DND-41 (cell line): Measurements from ENCODE around the gene KRTAP10-6.
"Not testable (repeated sequence)": the region's sequence is repeated elsewhere in the genome, so short reads cannot be mapped to it uniquely, and the experiment has no call there.

Experiments
- ATAC-seq: fragments of 200-7000 bp; cut with Tn5 transposase; 3 replicates; pipeline ENCODE4 v1.9.1; 2021; ENCODE audit warnings: low read depth; ENCODE audit not compliant: insufficient read depth
- DNase-seq: peaks from one replicate; pipeline ENCODE4 v3.0.0-alpha.2; 2020
- H2AFZ ChIP-seq: 2 replicates; pipeline ENCODE4 v1.6.0; 2012; ENCODE audit warnings: low read depth, low read length
- H3K27ac ChIP-seq: 2 replicates; pipeline ENCODE4 v1.5.1; 2012; ENCODE audit warnings: low read length, inconsistent platforms
- H3K27me3 ChIP-seq: fragments of 200-600 bp; sonication (generic); 2 replicates; pipeline ENCODE4 v1.6.0; 2012; ENCODE audit warnings: low read length, mild to moderate bottlenecking, inconsistent platforms; ENCODE audit not compliant: insufficient read depth, poor library complexity
- H3K36me3 ChIP-seq: 2 replicates; pipeline ENCODE4 v1.5.1; 2012; ENCODE audit warnings: low read length, inconsistent platforms; ENCODE audit not compliant: insufficient read depth
- H3K4me1 ChIP-seq: 2 replicates; pipeline ENCODE4 v1.5.1; 2012; ENCODE audit warnings: mild to moderate bottlenecking, low read length; ENCODE audit not compliant: insufficient read depth
- H3K4me2 ChIP-seq: 2 replicates; pipeline ENCODE4 v1.6.0; 2012; ENCODE audit warnings: mild to moderate bottlenecking, moderate library complexity, low read length, inconsistent platforms; ENCODE audit not compliant: insufficient read depth
- H3K4me3 ChIP-seq, 2 experiments: fragments of 200-600 bp in 1 of 2; shearing (Covaris generic) in 1 of 2; 2 replicates each; pipeline ENCODE4 v1.5.1; 2012 to 2016; ENCODE audit warnings: inconsistent platforms in 2 of 2, low read length in 2 of 2, mild to moderate bottlenecking in 2 of 2, low read depth in 1 of 2, moderate library complexity in 1 of 2
- H3K79me2 ChIP-seq: 2 replicates; pipeline ENCODE4 v1.6.0; 2012; ENCODE audit warnings: low read length, inconsistent platforms; ENCODE audit not compliant: insufficient read depth
- H3K9ac ChIP-seq: 2 replicates; pipeline ENCODE4 v1.6.0; 2012; ENCODE audit warnings: low read depth, mild to moderate bottlenecking, inconsistent platforms, low read length, moderate library complexity
- H3K9me3 ChIP-seq: 2 replicates; pipeline ENCODE4 v1.5.1; 2012; ENCODE audit warnings: low read length, moderate library complexity, mild to moderate bottlenecking, inconsistent platforms; ENCODE audit not compliant: insufficient read depth, severe bottlenecking
- H4K20me1 ChIP-seq: 2 replicates; pipeline ENCODE4 v1.6.0; 2012; ENCODE audit warnings: low read length; ENCODE audit not compliant: insufficient read depth
- CTCF ChIP-seq: IDR thresholded peaks from 2 replicates; pipeline ENCODE4 v1.5.1; 2012; ENCODE audit warnings: borderline replicate concordance, low read length, moderate library complexity, mild to moderate bottlenecking; ENCODE audit not compliant: poor library complexity, severe bottlenecking; ENCODE audit errors: extremely low read depth
- EZH2 ChIP-seq: IDR thresholded peaks from 3 replicates; pipeline ENCODE4 v1.6.1; 2012; ENCODE audit warnings: borderline replicate concordance, low read depth, mild to moderate bottlenecking, moderate library complexity, low read length, inconsistent platforms; ENCODE audit not compliant: severe bottlenecking

KRTAP10-6 gene

GRCh38 chr21:44630440-44630839 is 38.1 kb upstream of the KRTAP10-6 start:
- Histone ChIP-seq H3K9ac (no peak overlapping the region), H3K79me2 (no peaks in the 10 kb centered on the region), H3K4me2 (no peak overlapping the region), H3K9me3 (peaks cover 5% of the 10 kb centered on the region), H3K4me3 (no peak overlapping the region), H3K27me3 (no peaks in the 10 kb centered on the region), H3K36me3 (no peaks in the 10 kb centered on the region), H4K20me1 (no peaks in the 10 kb centered on the region), H3K4me1 (no peaks in the 10 kb centered on the region), H3K27ac (no peak overlapping the region), H2AFZ (no peak overlapping the region)
- DNase-seq: no peak
- TF ChIP-seq CTCF: no peak
- TF ChIP-seq EZH2: no peak
- no peak for ATAC-seq

GRCh38 chr21:44628707-44629391 is 36.5 kb upstream of the KRTAP10-6 start:
- Histone ChIP-seq H3K9ac (no peak overlapping the region), H3K27me3 (no peaks in the 10 kb centered on the region), H3K9me3 (peaks cover 9% of the 10 kb centered on the region), H3K4me1 (no peaks in the 10 kb centered on the region), H3K36me3 (no peaks in the 10 kb centered on the region), H3K79me2 (no peaks in the 10 kb centered on the region), H3K27ac (no peak overlapping the region), H3K4me2 (no peak overlapping the region), H2AFZ (no peak overlapping the region), H3K4me3 (no peak overlapping the region), H4K20me1 (no peaks in the 10 kb centered on the region)
- no peak for TF ChIP-seq EZH2
- no peak for TF ChIP-seq CTCF
- ATAC-seq (no peak), DNase-seq (no peak)

- H3K79me2 ChIP-seq, H3K4me2 ChIP-seq, H3K36me3 ChIP-seq, DNase-seq, H3K27me3 ChIP-seq, H3K27ac ChIP-seq, H2AFZ ChIP-seq, H3K4me1 ChIP-seq, H3K4me3 ChIP-seq, ATAC-seq, H3K9ac ChIP-seq, H4K20me1 ChIP-seq: not testable (repeated sequence)
- peaks cover 11% of the 10 kb centered on the region for H3K9me3 ChIP-seq
These were observed 35.5 kb upstream of the KRTAP10-6 start for GRCh38 chr21:44627831-44628233.

- not testable (repeated sequence) for H3K79me2 ChIP-seq, H3K4me1 ChIP-seq, H3K27ac ChIP-seq, DNase-seq, ATAC-seq, H3K4me3 ChIP-seq, H3K27me3 ChIP-seq, H2AFZ ChIP-seq, H4K20me1 ChIP-seq, H3K9ac ChIP-seq, H3K36me3 ChIP-seq, H3K4me2 ChIP-seq
- H3K9me3 ChIP-seq: peaks cover 15% of the 10 kb centered on the region
These were observed 35.0 kb upstream of the KRTAP10-6 start for GRCh38 chr21:44627181-44627822.
